Measurements from ENCODE around the gene BPTF. TPM values are rescaled to one million over a fixed set of nuclear protein-coding genes. Genes with fewer than 3 reads are reported as not detected.
"Not testable (repeated sequence)": the region's sequence is repeated elsewhere in the genome, so short reads cannot be mapped to it uniquely, and the experiment has no call there.

BPTF gene
- total RNA-seq, 1 donor from 2014 or later = 38.0 TPM

- no peak for TF ChIP-seq CTCF (conservative IDR thresholded peaks at IDR 0.05; ENCODE audit: low read depth, low read length)
- DNase-seq (ENCODE audit: low read depth) = peak; percentile 6
- H3K4me3 ChIP-seq (ENCODE audit: low read depth, low read length) = no peak overlapping the region
Observed at GRCh38 chr17:67850991-67851631, 25.8 kb downstream of the BPTF start.

- DNase-seq (ENCODE audit: low read depth) = no peak
- no peak for TF ChIP-seq CTCF (conservative IDR thresholded peaks at IDR 0.05; ENCODE audit: low read depth, low read length)
- H3K4me3 ChIP-seq (ENCODE audit: low read depth, low read length) = no peak overlapping the region
Observed at GRCh38 chr17:67853703-67854102, 28.4 kb downstream of the BPTF start.

- no peak for TF ChIP-seq CTCF (conservative IDR thresholded peaks at IDR 0.05; ENCODE audit: low read depth, low read length)
- DNase-seq (ENCODE audit: low read depth) = no peak
- H3K4me3 ChIP-seq (ENCODE audit: low read depth, low read length) = no peak overlapping the region
Observed at GRCh38 chr17:67854378-67854777, 29.1 kb downstream of the BPTF start.

GRCh38 chr17:67855504-67856324, 30.4 kb downstream of the BPTF start:
- no peak overlapping the region for H3K4me3 ChIP-seq (ENCODE audit: low read depth, low read length)
- no peak for TF ChIP-seq CTCF (conservative IDR thresholded peaks at IDR 0.05; ENCODE audit: low read depth, low read length)
- no peak for DNase-seq (ENCODE audit: low read depth)

GRCh38 chr17:67856402-67856801, 31.1 kb downstream of the BPTF start:
- H3K4me3 ChIP-seq (ENCODE audit: low read depth, low read length); DNase-seq (ENCODE audit: low read depth): not testable (repeated sequence)

GRCh38 chr17:67862614-67863217, 37.4 kb downstream of the BPTF start:
- no peak overlapping the region for H3K4me3 ChIP-seq (ENCODE audit: low read depth, low read length)
- DNase-seq (ENCODE audit: low read depth) = no peak
- peak; percentile 38 for TF ChIP-seq CTCF (conservative IDR thresholded peaks at IDR 0.05; ENCODE audit: low read depth, low read length)

- DNase-seq (ENCODE audit: low read depth) = no peak
- TF ChIP-seq CTCF (conservative IDR thresholded peaks at IDR 0.05; ENCODE audit: low read depth, low read length) = no peak
- H3K4me3 ChIP-seq (ENCODE audit: low read depth, low read length) = no peak overlapping the region
Observed at GRCh38 chr17:67863624-67864247, 38.4 kb downstream of the BPTF start.

Data from epithelial cell of proximal tubule (primary cell).